ENCODE data around the gene BMP6.

DNA sequence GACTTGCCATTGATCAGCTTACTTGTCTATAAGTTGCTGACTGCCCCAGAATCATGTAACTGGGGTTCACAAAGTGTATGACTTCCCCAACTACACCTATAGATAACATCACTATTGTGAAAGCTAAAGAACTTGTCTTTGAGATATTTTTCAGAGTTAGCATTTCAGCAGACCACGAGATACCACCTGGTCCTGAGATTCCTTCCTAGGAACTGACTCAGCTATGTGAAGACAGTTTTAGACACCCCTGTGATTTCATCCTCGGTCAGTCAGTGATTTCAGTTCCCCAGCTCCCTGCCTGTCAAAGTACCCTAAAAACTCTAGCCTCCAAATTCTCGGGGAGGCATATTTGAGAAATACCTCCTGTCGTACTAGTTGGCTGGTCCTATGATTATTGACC lies 122.3 kb downstream of the BMP6 start:
- TF ChIP-seq, protein P1, sequence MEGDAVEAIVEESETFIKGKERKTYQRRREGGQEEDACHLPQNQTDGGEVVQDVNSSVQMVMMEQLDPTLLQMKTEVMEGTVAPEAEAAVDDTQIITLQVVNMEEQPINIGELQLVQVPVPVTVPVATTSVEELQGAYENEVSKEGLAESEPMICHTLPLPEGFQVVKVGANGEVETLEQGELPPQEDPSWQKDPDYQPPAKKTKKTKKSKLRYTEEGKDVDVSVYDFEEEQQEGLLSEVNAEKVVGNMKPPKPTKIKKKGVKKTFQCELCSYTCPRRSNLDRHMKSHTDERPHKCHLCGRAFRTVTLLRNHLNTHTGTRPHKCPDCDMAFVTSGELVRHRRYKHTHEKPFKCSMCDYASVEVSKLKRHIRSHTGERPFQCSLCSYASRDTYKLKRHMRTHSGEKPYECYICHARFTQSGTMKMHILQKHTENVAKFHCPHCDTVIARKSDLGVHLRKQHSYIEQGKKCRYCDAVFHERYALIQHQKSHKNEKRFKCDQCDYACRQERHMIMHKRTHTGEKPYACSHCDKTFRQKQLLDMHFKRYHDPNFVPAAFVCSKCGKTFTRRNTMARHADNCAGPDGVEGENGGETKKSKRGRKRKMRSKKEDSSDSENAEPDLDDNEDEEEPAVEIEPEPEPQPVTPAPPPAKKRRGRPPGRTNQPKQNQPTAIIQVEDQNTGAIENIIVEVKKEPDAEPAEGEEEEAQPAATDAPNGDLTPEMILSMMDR (IDR thresholded peaks at IDR 0.05), result no peak
- TF ChIP-seq ZFX (IDR thresholded peaks at IDR 0.05; ENCODE audit: borderline replicate concordance), result no peak

Measured in 22Rv1 (cell line).